ENCODE measurements around the gene KRT36.

Gene KRT36

GRCh38 chr17:41522301-41523224 lies 32.9 kb upstream of the KRT36 start:
- no peak for DNase-seq (ENCODE audit: low read depth)
- H3K4me3 ChIP-seq (ENCODE audit: low read depth, low read length), result no peak overlapping the region

- peak; percentile 29 for DNase-seq (ENCODE audit: low read depth)
- H3K4me3 ChIP-seq (ENCODE audit: low read depth, low read length), result no peak overlapping the region
Measured at GRCh38 chr17:41521574-41522261, 32.0 kb upstream of the KRT36 start.

- no peak overlapping the region for H3K4me3 ChIP-seq (ENCODE audit: low read depth, low read length)
- DNase-seq (ENCODE audit: low read depth), result no peak
Measured at GRCh38 chr17:41520821-41521521, 31.3 kb upstream of the KRT36 start.

GRCh38 chr17:41519501-41520224 lies 30.0 kb upstream of the KRT36 start:
- no peak for DNase-seq (ENCODE audit: low read depth)
- H3K4me3 ChIP-seq (ENCODE audit: low read depth, low read length), result no peak overlapping the region

- H3K4me3 ChIP-seq (ENCODE audit: low read depth, low read length), result no peak within 1 kb of the TSS
- DNase-seq (ENCODE audit: low read depth), result no peak
Measured at GRCh38 chr17:41518789-41519449, 29.2 kb upstream of the KRT36 start, which contains the start of gene KRT15. KRT15 (minus strand) TSS chr17:41518890; CDS start chr17:41518827, 63 bp downstream.

- DNase-seq (ENCODE audit: low read depth), result no peak
Measured at GRCh38 chr17:41518031-41518430, 28.3 kb upstream of the KRT36 start.

GRCh38 chr17:41516830-41517283 lies 27.1 kb upstream of the KRT36 start:
- DNase-seq (ENCODE audit: low read depth), result no peak
- H3K4me3 ChIP-seq (ENCODE audit: low read depth, low read length), result no peak overlapping the region

More at GRCh38 chr17:41518031-41518430, 28.3 kb upstream of the KRT36 start:
- no peak overlapping the region for H3K4me3 ChIP-seq (ENCODE audit: low read depth, low read length)

- no peak overlapping the region for H3K4me3 ChIP-seq (ENCODE audit: low read depth, low read length)
- DNase-seq (ENCODE audit: low read depth), result no peak
Measured at GRCh38 chr17:41516147-41516829, 26.6 kb upstream of the KRT36 start.

- H3K4me3 ChIP-seq (ENCODE audit: low read depth, low read length), result no peak overlapping the region
- DNase-seq (ENCODE audit: low read depth), result no peak
Measured at GRCh38 chr17:41513168-41513547, 23.4 kb upstream of the KRT36 start.

GRCh38 chr17:41512546-41513167 lies 22.9 kb upstream of the KRT36 start:
- no peak overlapping the region for H3K4me3 ChIP-seq (ENCODE audit: low read depth, low read length)
- no peak for DNase-seq (ENCODE audit: low read depth)

GRCh38 chr17:41511716-41512115 lies 22.0 kb upstream of the KRT36 start:
- no peak overlapping the region for H3K4me3 ChIP-seq (ENCODE audit: low read depth, low read length)
- DNase-seq (ENCODE audit: low read depth), result no peak

GRCh38 chr17:41511116-41511515 lies 21.4 kb upstream of the KRT36 start:
- no peak overlapping the region for H3K4me3 ChIP-seq (ENCODE audit: low read depth, low read length)
- no peak for DNase-seq (ENCODE audit: low read depth)

GRCh38 chr17:41510251-41511065 lies 20.7 kb upstream of the KRT36 start:
- no peak for DNase-seq (ENCODE audit: low read depth)

GRCh38 chr17:41507315-41507880 lies 17.7 kb upstream of the KRT36 start:
- no peak overlapping the region for H3K4me3 ChIP-seq (ENCODE audit: low read depth, low read length)
- no peak for DNase-seq (ENCODE audit: low read depth)

More at GRCh38 chr17:41510251-41511065, 20.7 kb upstream of the KRT36 start:
- H3K4me3 ChIP-seq (ENCODE audit: low read depth, low read length), result no peak overlapping the region

- H3K4me3 ChIP-seq (ENCODE audit: low read depth, low read length), result no peak overlapping the region
- no peak for DNase-seq (ENCODE audit: low read depth)
Measured at GRCh38 chr17:41505809-41506767, 16.4 kb upstream of the KRT36 start.

Measured in skeletal muscle cell (primary cell).